RPMI8226 (cell line): ENCODE results near the gene NCAPD2.
"Not testable (repeated sequence)": the region's sequence is repeated elsewhere in the genome, so short reads cannot be mapped to it uniquely, and the experiment has no call there.

Experiments used
- DNase-seq: peaks from one replicate; pipeline ENCODE4 v3.0.0-alpha.2; 2015

Gene NCAPD2

GRCh38 chr12:6465467-6466183 is 28.3 kb upstream of the NCAPD2 start:
- peak; percentile 66 for DNase-seq

GRCh38 chr12:6466184-6466573 is 27.7 kb upstream of the NCAPD2 start:
- no peak for DNase-seq

- not testable (repeated sequence) for DNase-seq
These were observed 27.2 kb upstream of the NCAPD2 start for GRCh38 chr12:6466751-6467150.

- not testable (repeated sequence) for DNase-seq
These were observed 26.2 kb upstream of the NCAPD2 start for GRCh38 chr12:6467571-6468282.

GRCh38 chr12:6468283-6468575 is 25.7 kb upstream of the NCAPD2 start:
- no peak for DNase-seq

DNA sequence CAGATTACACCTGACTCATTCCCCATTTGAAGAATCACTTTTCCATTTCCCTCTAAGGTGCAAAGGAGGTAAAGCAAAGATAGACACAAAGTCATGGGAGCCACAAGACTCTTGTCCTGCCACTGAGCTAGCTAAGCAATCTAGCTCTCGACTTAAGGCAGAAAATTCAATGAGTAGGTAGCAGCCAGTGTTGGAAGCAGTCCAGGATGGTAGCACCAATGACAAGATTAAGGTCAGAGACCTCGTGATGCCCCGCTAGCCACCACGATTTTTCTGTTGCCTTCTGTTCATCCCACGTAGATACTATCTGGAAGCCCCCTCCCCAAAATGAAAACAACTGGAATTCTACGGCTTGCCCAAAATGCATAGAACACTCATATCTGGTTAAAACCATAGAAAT is 24.8 kb upstream of the NCAPD2 start:
- DNase-seq, result peak; percentile 54

- peak; percentile 16 for DNase-seq
These were observed 24.1 kb upstream of the NCAPD2 start for GRCh38 chr12:6469609-6470374.

GRCh38 chr12:6470375-6471163 is 23.3 kb upstream of the NCAPD2 start, which contains the start of gene VAMP1:
Gene VAMP1, minus strand, starts transcription at chr12:6470677. Its CDS starts 146 bp downstream, at chr12:6470531.
- peak; percentile 97 for DNase-seq

GRCh38 chr12:6471989-6472360 is 21.9 kb upstream of the NCAPD2 start:
- DNase-seq, result no peak

GRCh38 chr12:6472491-6472890 is 21.4 kb upstream of the NCAPD2 start:
- no peak for DNase-seq

GRCh38 chr12:6475233-6475975 is 18.5 kb upstream of the NCAPD2 start:
- DNase-seq, result not testable (repeated sequence)

DNA sequence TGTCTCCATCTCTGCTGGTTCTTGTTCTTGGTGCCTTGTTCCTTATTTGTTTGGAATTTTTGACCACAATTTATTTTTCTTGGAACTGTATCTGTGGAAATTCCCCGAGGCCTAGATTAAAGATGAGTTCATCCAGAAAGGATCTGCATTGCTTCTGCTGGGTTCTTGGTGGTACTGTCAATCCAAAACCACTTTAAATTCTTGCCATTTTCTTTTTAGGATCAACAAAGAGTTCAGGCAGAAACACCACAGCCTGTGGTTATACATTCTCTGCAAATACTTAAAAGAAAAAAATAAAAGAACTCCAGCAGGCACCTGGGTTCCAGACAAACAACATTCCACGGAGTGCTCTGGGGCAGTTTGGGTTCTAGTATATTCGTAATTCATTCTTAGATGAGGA is 17.4 kb upstream of the NCAPD2 start:
- DNase-seq, result no peak

- DNase-seq, result not testable (repeated sequence)
These were observed 16.1 kb upstream of the NCAPD2 start for GRCh38 chr12:6477601-6478377.

GRCh38 chr12:6478416-6478815 is 15.5 kb upstream of the NCAPD2 start:
- no peak for DNase-seq

DNA sequence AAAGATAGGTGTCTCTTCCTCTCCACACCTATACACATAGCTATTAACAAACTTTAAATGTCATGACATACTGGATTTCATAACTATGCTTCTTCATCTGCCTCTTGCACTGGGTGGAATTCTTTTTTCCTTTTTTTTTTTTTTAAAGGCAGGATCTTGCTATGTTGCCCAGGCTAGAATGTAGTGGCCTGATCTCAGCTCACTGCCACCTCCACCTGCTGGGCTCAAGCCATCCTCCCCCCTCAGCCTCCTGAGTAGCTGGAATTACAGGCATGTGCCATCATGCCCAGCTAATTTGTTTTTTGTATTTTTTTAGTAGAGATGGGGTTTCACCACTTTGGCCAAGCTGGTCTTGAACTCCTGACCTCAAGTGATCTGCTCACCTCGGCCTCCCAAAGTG is 5.7 kb upstream of the NCAPD2 start:
- DNase-seq, result no peak

- no peak for DNase-seq
These were observed 4.5 kb upstream of the NCAPD2 start for GRCh38 chr12:6489449-6489848.

- DNase-seq, result not testable (repeated sequence)
These were observed 3.2 kb upstream of the NCAPD2 start for GRCh38 chr12:6490673-6491072.

DNA sequence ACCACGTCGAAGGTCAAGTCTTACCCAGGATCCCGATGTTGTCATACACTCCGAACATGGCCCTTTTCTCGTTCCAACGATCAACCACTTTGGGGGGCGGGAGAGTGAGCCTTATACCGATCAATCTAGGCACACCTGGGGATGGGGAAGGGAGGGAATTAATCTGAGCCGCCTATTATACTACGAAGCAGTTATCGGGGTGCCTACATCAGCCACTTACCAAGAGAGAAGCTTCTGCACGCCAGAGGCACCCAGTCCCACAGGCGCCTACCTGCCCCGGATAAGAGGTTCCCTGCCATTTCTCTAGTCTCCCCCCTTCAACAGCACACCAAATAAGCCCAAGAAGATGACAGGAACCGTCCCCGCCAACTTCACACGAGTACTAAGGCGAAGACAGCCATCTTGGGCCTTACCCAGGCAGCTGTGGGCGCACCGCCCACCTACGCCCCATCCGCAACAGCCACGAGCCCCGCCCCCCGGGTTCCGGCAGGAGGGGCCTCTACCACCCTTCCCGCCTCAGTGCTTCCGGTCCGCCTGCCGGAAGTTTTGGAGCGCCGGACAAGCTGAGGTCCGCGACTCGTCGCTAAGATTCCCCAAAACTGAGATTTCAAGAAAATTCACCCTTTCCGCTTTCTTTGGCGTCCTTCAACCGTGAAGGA is 935 bp upstream of the NCAPD2 start, which contains the start of gene MRPL51:
Gene MRPL51, minus strand, starts transcription at position 425 of the 659 bp plus-strand sequence. Its CDS starts 126 bp downstream, at position 299.
- DNase-seq, result peak; percentile 98

DNA sequence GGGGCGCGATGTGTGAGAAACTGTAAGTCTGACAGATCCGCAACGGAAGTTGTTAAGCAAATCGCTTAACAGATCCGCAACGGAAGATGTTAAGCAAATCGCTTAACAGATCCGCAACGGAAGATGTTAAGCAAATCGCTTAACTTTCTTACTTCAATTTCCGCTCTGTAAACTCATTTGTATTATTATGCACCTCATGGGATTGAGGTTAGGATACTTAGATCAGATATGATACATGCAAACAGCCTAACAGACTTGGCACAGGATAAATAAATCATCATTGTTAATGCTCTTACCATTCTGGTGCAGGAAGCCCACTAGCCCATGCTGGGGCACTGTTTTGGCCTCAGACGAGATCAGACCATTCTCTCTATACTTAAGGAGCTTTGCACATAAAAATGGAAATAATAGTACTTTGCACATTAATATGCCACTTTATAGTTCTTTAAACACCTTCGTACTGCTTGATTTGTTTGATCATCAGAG is 399 bp downstream of the NCAPD2 start:
- peak; percentile 37 for DNase-seq

DNA sequence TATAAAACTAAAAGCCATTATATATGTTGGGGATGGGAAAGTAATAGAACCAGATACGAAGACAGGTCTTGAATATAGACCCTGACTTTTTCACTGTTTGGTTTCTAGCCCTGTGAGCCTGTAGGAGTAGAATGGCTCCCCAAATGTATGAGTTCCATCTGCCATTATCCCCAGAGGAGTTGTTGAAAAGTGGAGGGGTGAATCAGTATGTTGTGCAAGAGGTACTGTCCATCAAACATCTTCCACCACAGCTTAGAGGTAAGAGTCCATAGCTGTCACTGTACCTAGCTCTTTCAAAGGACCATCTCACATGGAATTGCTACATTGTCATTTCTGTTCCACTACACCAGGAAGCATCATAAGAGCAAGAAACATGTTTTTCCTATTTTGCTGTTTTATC is 1.1 kb downstream of the NCAPD2 start:
- no peak for DNase-seq

- DNase-seq, result not testable (repeated sequence)
These were observed 3.4 kb downstream of the NCAPD2 start for GRCh38 chr12:6497291-6497690.
